HCT116 (cell line): ENCODE data around the gene PPP1R3C. TPM values are rescaled to one million over a fixed set of nuclear protein-coding genes. Genes with fewer than 3 reads are reported as not detected.
A peak's percentile ranks its signal among the peaks of the same experiment; 100 is the strongest.

ENCODE experiments used
- ATAC-seq: fragments of 200-7000 bp; cut with Tn5 transposase; 2 replicates; pipeline ENCODE4 v1.9.1; 2020; ENCODE audit warnings: mild to moderate bottlenecking, moderate library complexity
- BruUV-seq: library from RNA; stranded (reverse); fragments of 400-500 nt; replicated peaks from 2 replicates; lab custom pipeline; 2021; lab: Mats Ljungman, UMichigan
- CTCF ChIA-PET: fragments of 300-600 bp; sonication (Branson Sonifier 250); formaldehyde crosslinking; loops from one replicate; lab custom pipeline; 2021; ENCODE audit warnings: antibody characterized with exemption; lab: Charles Lee
- POLR2A ChIA-PET: fragments of 300-600, 350-600 bp; sonication (Branson Sonifier 250); formaldehyde crosslinking; loops from one replicate; lab custom pipeline; 2021; ENCODE audit warnings: antibody characterized with exemption; lab: Charles Lee
- RAD21 ChIA-PET, 2 experiments: fragments of 300-600 bp; sonication (Branson Sonifier 250); formaldehyde crosslinking; loops; one replicate each; lab custom pipeline; 2023; ENCODE audit warnings: low total read pairs in 2 of 2; ENCODE audit not compliant: uncharacterized antibody in 2 of 2, unreplicated experiment in 2 of 2, low non-redundant PET in 1 of 2; lab: Charles Lee
- DNase-seq: peaks from one replicate; pipeline ENCODE4 v3.0.0-alpha.2; 2010; ENCODE audit warnings: low read depth, low spot score
- H2AFZ ChIP-seq: fragments of 200-600 bp; shearing (Covaris generic), sonication (generic); 2 replicates; pipeline ENCODE4 v1.6.1; 2017; ENCODE audit warnings: low read depth, mixed run types, mixed read lengths, antibody characterized with exemption, low read length; ENCODE audit not compliant: poor library complexity, severe bottlenecking
- H3K27ac ChIP-seq: 2 replicates; pipeline ENCODE4 v1.5.1; 2012; ENCODE audit warnings: low read depth, low read length
- H3K27me3 ChIP-seq: fragments of 200-600 bp; sonication (generic); 2 replicates; pipeline ENCODE4 v1.6.1; 2016; ENCODE audit warnings: mixed run types, low read length, mixed read lengths; ENCODE audit not compliant: insufficient read depth
- H3K36me3 ChIP-seq, 2 experiments: fragments of 200-500 bp in 1 of 2; fragments of 200-600 bp in 1 of 2; sonication (Bioruptor generic) in 1 of 2; sonication (generic) in 1 of 2; 2 replicates each; pipeline versions ENCODE4 v1.5.1 to v1.6.1; 2014 to 2016; ENCODE audit warnings: low read length in 2 of 2, inconsistent platforms in 1 of 2, mixed read lengths in 1 of 2, mixed run types in 1 of 2; ENCODE audit not compliant: insufficient read depth in 2 of 2, control insufficient read depth in 1 of 2
- H3K4me1 ChIP-seq, 2 experiments: fragments of 200-600 bp in 1 of 2; sonication (generic) in 1 of 2; 2 replicates each; pipeline versions ENCODE4 v1.5.1 to v1.6.1; 2012 to 2017; ENCODE audit warnings: low read length in 2 of 2, inconsistent platforms in 1 of 2, mild to moderate bottlenecking in 1 of 2, mixed read lengths in 1 of 2, mixed run types in 1 of 2, moderate library complexity in 1 of 2; ENCODE audit not compliant: insufficient read depth in 2 of 2, control insufficient read depth in 1 of 2
- H3K4me2 ChIP-seq: fragments of 200-600 bp; sonication (generic); 2 replicates; pipeline ENCODE4 v1.6.1; 2017; ENCODE audit warnings: mixed run types, low read length, mixed read lengths
- H3K4me3 ChIP-seq, 2 experiments: fragments of 200-600 bp in 1 of 2; sonication (generic) in 1 of 2; replicated peaks in 1 of 2; 2 replicates each; pipeline ENCODE4 v1.5.1; 2011 to 2016; ENCODE audit warnings: low read length in 2 of 2, control low read depth in 1 of 2, low read depth in 1 of 2, mild to moderate bottlenecking in 1 of 2, mixed read lengths in 1 of 2, mixed run types in 1 of 2
- H3K79me2 ChIP-seq: fragments of 200-600 bp; sonication (generic); 2 replicates; pipeline ENCODE4 v1.6.1; 2017; ENCODE audit warnings: mild to moderate bottlenecking, mixed run types, low read length, moderate library complexity, mixed read lengths; ENCODE audit not compliant: insufficient read depth
- H3K9ac ChIP-seq: fragments of 200-600 bp; sonication (generic); 2 replicates; pipeline ENCODE4 v1.6.1; 2016; ENCODE audit warnings: low read length, mixed read lengths
- H3K9me2 ChIP-seq: fragments of 200-600 bp; sonication (generic), shearing (Covaris generic); 2 replicates; pipeline ENCODE4 v1.6.1; 2017; ENCODE audit warnings: mixed run types, mild to moderate bottlenecking, moderate library complexity; ENCODE audit not compliant: insufficient read depth
- H3K9me3 ChIP-seq, 2 experiments: fragments of 200-500 bp in 1 of 2; fragments of 200-600 bp in 1 of 2; sonication (Bioruptor generic) in 1 of 2; sonication (generic) in 1 of 2; 2 replicates each; pipeline ENCODE4 v1.6.1; 2014 to 2017; ENCODE audit warnings: low read length in 2 of 2, mixed read lengths in 2 of 2, inconsistent platforms in 1 of 2, low read depth in 1 of 2, mild to moderate bottlenecking in 1 of 2, mixed run types in 1 of 2, moderate library complexity in 1 of 2; ENCODE audit not compliant: control insufficient read depth in 1 of 2, insufficient read depth in 1 of 2
- H4K20me1 ChIP-seq: fragments of 200-600 bp; sonication (generic), shearing (Covaris generic); 2 replicates; pipeline ENCODE4 v1.6.1; 2017; ENCODE audit warnings: mixed run types, mild to moderate bottlenecking, moderate library complexity; ENCODE audit not compliant: insufficient read depth
- ATF3 ChIP-seq: IDR thresholded peaks from 2 replicates; pipeline ENCODE4 v1.6.1; 2012
- CBX3 ChIP-seq: IDR thresholded peaks from 2 replicates; pipeline ENCODE4 v1.6.1; 2012; ENCODE audit warnings: low read depth
- CTCF ChIP-seq, 3 experiments: fragments of 200-600 bp in 1 of 3; sonication (generic) in 1 of 3; IDR thresholded peaks in 2 of 3; conservative IDR thresholded peaks in 1 of 3; 2 replicates each; pipeline ENCODE4 v1.5.1; 2012 to 2017; ENCODE audit warnings: low read depth in 2 of 3, low read length in 2 of 3, antibody characterized with exemption in 1 of 3, borderline replicate concordance in 1 of 3, control low read depth in 1 of 3, mild to moderate bottlenecking in 1 of 3, mixed read lengths in 1 of 3, mixed run types in 1 of 3, moderate library complexity in 1 of 3; ENCODE audit not compliant: insufficient read depth in 1 of 3
- EGR1 ChIP-seq: IDR thresholded peaks from 2 replicates; pipeline ENCODE4 v1.6.1; 2012; ENCODE audit warnings: low read depth
- EZH2 ChIP-seq: fragments of 200-600 bp; sonication (generic); IDR thresholded peaks from 2 replicates; pipeline ENCODE4 v1.6.1; 2017; ENCODE audit warnings: antibody characterized with exemption, mixed run types
- EZH2phosphoT487 ChIP-seq: fragments of 200-600 bp; IDR thresholded peaks from 2 replicates; pipeline ENCODE4 v1.6.1; 2018; ENCODE audit warnings: antibody characterized with exemption, borderline replicate concordance
- JUND ChIP-seq: IDR thresholded peaks from 2 replicates; pipeline ENCODE4 v1.6.1; 2012
- MAX ChIP-seq: IDR thresholded peaks from 2 replicates; pipeline ENCODE4 v1.6.1; 2012
- POLR2A ChIP-seq: IDR thresholded peaks from 2 replicates; pipeline ENCODE4 v1.7.0; 2011; ENCODE audit warnings: borderline replicate concordance; ENCODE audit not compliant: insufficient read depth, insufficient read length; ENCODE audit errors: extremely low read depth
- POLR2AphosphoS5 ChIP-seq: IDR thresholded peaks from 2 replicates; pipeline ENCODE4 v1.6.1; 2011; ENCODE audit warnings: mild to moderate bottlenecking, low read depth, low read length, moderate library complexity
- RAD21 ChIP-seq: IDR thresholded peaks from 2 replicates; pipeline ENCODE4 v1.6.1; 2012; ENCODE audit warnings: low read depth, mild to moderate bottlenecking
- REST ChIP-seq: IDR thresholded peaks from 2 replicates; pipeline ENCODE4 v1.6.1; 2012; ENCODE audit warnings: low read depth
- SIN3A ChIP-seq: IDR thresholded peaks from 2 replicates; pipeline ENCODE4 v1.6.1; 2012; ENCODE audit warnings: low read depth
- SP1 ChIP-seq: IDR thresholded peaks from 2 replicates; pipeline ENCODE4 v1.6.1; 2012; ENCODE audit warnings: low read depth
- SRF ChIP-seq: IDR thresholded peaks from 2 replicates; pipeline ENCODE4 v1.6.1; 2012; ENCODE audit warnings: low read depth
- TCF7L2 ChIP-seq: IDR thresholded peaks from 2 replicates; pipeline ENCODE4 v1.7.0; 2011; ENCODE audit warnings: borderline replicate concordance, inconsistent platforms; ENCODE audit not compliant: insufficient read depth, insufficient read length; ENCODE audit errors: extremely low read depth
- YY1 ChIP-seq: IDR thresholded peaks from 2 replicates; pipeline ENCODE4 v1.6.1; 2011; ENCODE audit warnings: low read length, low read depth, moderate library complexity, mild to moderate bottlenecking; ENCODE audit not compliant: insufficient replicate concordance; ENCODE audit errors: extremely low read depth
- ZBTB33 ChIP-seq: IDR thresholded peaks from 2 replicates; pipeline ENCODE4 v1.6.1; 2011; ENCODE audit warnings: mild to moderate bottlenecking, low read length, moderate library complexity; ENCODE audit not compliant: insufficient replicate concordance; ENCODE audit errors: extremely low read depth
- ZFX ChIP-seq: fragments of 450-650 bp; IDR thresholded peaks from 2 replicates; pipeline ENCODE4 v1.6.1; 2017
- ZNF274 ChIP-seq: fragments of 200-500 bp; sonication (Bioruptor generic); IDR thresholded peaks from 2 replicates; pipeline ENCODE4 v1.6.1; 2014; ENCODE audit warnings: mild to moderate bottlenecking, low read depth, low read length, inconsistent platforms
- intact Hi-C: fragments of 100-400 bp; cut with micrococcal nuclease; formaldehyde crosslinking; loops from 2 replicates; pipeline ENCODE4 v1.10.0; 2022
- total RNA-seq: library from RNA; stranded (reverse); gene quantifications from one replicate; pipeline ENCODE4 v1.2.1, GENCODE V29; 2021; ENCODE audit not compliant: unreplicated experiment

The PPP1R3C gene
- total RNA-seq, 1 experiment from 2014 or later: 0.20 TPM

GRCh38 chr10:91614225-91614624, 18.6 kb downstream of the PPP1R3C start:
- Histone ChIP-seq H3K4me1 (peaks cover 2 to 21% of the 10 kb centered on the region in 2 experiments; a peak in 2 of 4 replicates), H3K9me3 (no peaks in the 10 kb centered on the region), H3K27me3 (no peaks in the 10 kb centered on the region), H3K27ac (no peak overlapping the region), H3K79me2 (no peaks in the 10 kb centered on the region), H3K36me3 (no peaks in the 10 kb centered on the region), H2AFZ (peak overlapping the region; percentile 58), H3K4me2 (peak overlapping the region; percentile 37; the same call in 1 of the 2 replicates), H3K9ac (no peak overlapping the region), H3K4me3 (no peak overlapping the region), H3K9me2 (no peaks in the 10 kb centered on the region; the same call in 1 of the 2 replicates), H4K20me1 (no peaks in the 10 kb centered on the region)
- no TSS peak for BruUV-seq
- TF ChIP-seq POLR2A (no peak), CTCF (IDR thresholded peaks at IDR 0.05 in 2 of 3, conservative IDR thresholded peaks at IDR 0.05 in 1 of 3; ENCODE audit: borderline replicate concordance in 1 of 3, insufficient read depth in 1 of 3, low read depth in 2 of 3, low read length in 2 of 3) (no peak), EZH2phosphoT487 (no peak), EZH2 (no peak), TCF7L2 (no peak), SIN3A (no peak), MAX (no peak), RAD21 (no peak), SP1 (no peak), POLR2AphosphoS5 (no peak), ATF3 (no peak), REST (no peak), JUND (no peak), YY1 (no peak), EGR1 (no peak), ZNF274 (no peak), CBX3 (no peak), ZFX (no peak), SRF (no peak), ZBTB33 (no peak)
- no peak for DNase-seq
- ChIA-PET RAD21 (no interaction called here), POLR2A (no interaction called here), CTCF (no interaction called here)
- intact Hi-C loops: no loop called here
- no peak for ATAC-seq
